Measurements from ENCODE around the gene ITGB6.

GRCh38 chr2:160205505-160205904 lies 5.4 kb upstream of the ITGB6 start:
- no peak for TF ChIP-seq POLR2A (IDR thresholded peaks at IDR 0.05)
- no peak for TF ChIP-seq CTCF (IDR thresholded peaks at IDR 0.05)

All from stomach (tissue), 4 donors.